Thoracic aorta (tissue), 2 donors: ENCODE data around the gene PALM2AKAP2. TPM values are rescaled to one million over a fixed set of nuclear protein-coding genes. Genes with fewer than 3 reads are reported as not detected.

ENCODE experiments used
- ATAC-seq: fragments of 150-250 bp; one replicate; pipeline ENCODE4 v1.8.0; 2017; ENCODE audit warnings: low read depth; ENCODE audit not compliant: insufficient number of reproducible peaks, low FRiP score
- DNase-seq: peaks from one replicate; pipeline ENCODE4 v3.0.0-alpha.2; 2020; ENCODE audit warnings: low spot score
- H3K27ac ChIP-seq, 2 donors: fragments of 200-600 bp; sonication (generic); 1 replicate in 1 of 2; 2 replicates in 1 of 2; pipeline ENCODE4 v1.5.1; 2016; ENCODE audit warnings: mild to moderate bottlenecking in 2 of 2, moderate library complexity in 2 of 2
- H3K27me3 ChIP-seq: fragments of 200-600 bp; sonication (generic); replicated peaks from 2 replicates; pipeline ENCODE4 v1.6.0; 2016; ENCODE audit warnings: mild to moderate bottlenecking; ENCODE audit not compliant: insufficient read depth
- H3K36me3 ChIP-seq: fragments of 200-600 bp; sonication (generic); one replicate; pipeline ENCODE4 v1.5.1; 2016
- H3K4me1 ChIP-seq, 2 donors: fragments of 200-600 bp; sonication (generic); 1 replicate in 1 of 2; 2 replicates in 1 of 2; pipeline versions ENCODE4 v1.5.1 to v1.6.0; 2016; ENCODE audit warnings: low read depth in 2 of 2, mild to moderate bottlenecking in 1 of 2; ENCODE audit not compliant: control insufficient read depth in 1 of 2
- H3K4me3 ChIP-seq: fragments of 200-600 bp; sonication (generic); 2 replicates; pipeline ENCODE4 v1.5.1; 2016; ENCODE audit warnings: mild to moderate bottlenecking
- H3K9me3 ChIP-seq: fragments of 200-600 bp; sonication (generic); 2 replicates; pipeline ENCODE4 v1.5.1; 2016
- CTCF ChIP-seq: fragments of 200-600 bp; sonication (generic); IDR thresholded peaks from one replicate; pipeline ENCODE4 v1.5.1; 2019; ENCODE audit warnings: antibody characterized with exemption
- total RNA-seq, 2 donors: library from RNA; depleted of rRNA; stranded (reverse); fragments of >200 nt; gene quantifications; one replicate each; pipeline versions ENCODE4 v1.1.0 to v1.2.3, GENCODE V29; 2016

The PALM2AKAP2 gene
- 10 to 100 TPM; 45.9 to 84.2 TPM for total RNA-seq

GRCh38 chr9:109779711-109780452, at the start of gene PALM2AKAP2:
Gene PALM2AKAP2 (plus strand): TSS chr9:109780198. CDS start chr9:109780489, 291 bp downstream.
- H3K4me3 ChIP-seq, result peak within 1 kb of the TSS; percentile 91
- peak within 1 kb of the TSS; percentile 93 to 96 for H3K27ac ChIP-seq
- no peak for DNase-seq
- TF ChIP-seq CTCF, result no peak
- peak; percentile 27 for ATAC-seq
- H3K36me3 ChIP-seq, result no peaks in the 10 kb centered on the region
- peaks cover 0 to 23% of the 10 kb centered on the region in 2 donors for H3K4me1 ChIP-seq
- no peaks in the 10 kb centered on the region for H3K27me3 ChIP-seq
- no peaks in the 10 kb centered on the region for H3K9me3 ChIP-seq

GRCh38 chr9:109730228-109730627, 49.8 kb upstream of the PALM2AKAP2 start:
- no peak overlapping the region for H3K27ac ChIP-seq
- no peak for DNase-seq

GRCh38 chr9:109733690-109734089, 46.3 kb upstream of the PALM2AKAP2 start:
- H3K27ac ChIP-seq, result no peak overlapping the region
- ATAC-seq (no peak), DNase-seq (no peak)
- H3K27me3 ChIP-seq, result no peaks in the 10 kb centered on the region
- no peak for TF ChIP-seq CTCF
- H3K4me3 ChIP-seq, result no peak overlapping the region
- peaks cover 0 to 34% of the 10 kb centered on the region in 2 donors for H3K4me1 ChIP-seq
- no peaks in the 10 kb centered on the region for H3K36me3 ChIP-seq
- H3K9me3 ChIP-seq, result no peaks in the 10 kb centered on the region

More at GRCh38 chr9:109730228-109730627, 49.8 kb upstream of the PALM2AKAP2 start:
- TF ChIP-seq CTCF, result no peak
- Histone ChIP-seq H3K27me3 (no peaks in the 10 kb centered on the region), H3K36me3 (no peaks in the 10 kb centered on the region), H3K9me3 (no peaks in the 10 kb centered on the region), H3K4me3 (no peak overlapping the region), H3K4me1 (peaks cover 0 to 24% of the 10 kb centered on the region in 2 donors)
- no peak for ATAC-seq

- H3K9me3 ChIP-seq, result no peaks in the 10 kb centered on the region
- H3K4me3 ChIP-seq, result no peak overlapping the region
- H3K27me3 ChIP-seq, result no peaks in the 10 kb centered on the region
- DNase-seq (no peak), ATAC-seq (no peak)
- no peak overlapping the region for H3K27ac ChIP-seq
- TF ChIP-seq CTCF, result no peak
- H3K4me1 ChIP-seq, result peaks cover 0 to 29% of the 10 kb centered on the region in 2 donors
- no peaks in the 10 kb centered on the region for H3K36me3 ChIP-seq
Measured at GRCh38 chr9:109734814-109735213, 45.2 kb upstream of the PALM2AKAP2 start.

- TF ChIP-seq CTCF, result no peak
- ATAC-seq, result no peak
- H3K27ac ChIP-seq, result no peak overlapping the region
- no peaks in the 10 kb centered on the region for H3K27me3 ChIP-seq
- no peaks in the 10 kb centered on the region for H3K36me3 ChIP-seq
- no peaks in the 10 kb centered on the region for H3K9me3 ChIP-seq
- H3K4me1 ChIP-seq, result peaks cover 0 to 29% of the 10 kb centered on the region in 2 donors
- no peak overlapping the region for H3K4me3 ChIP-seq
- DNase-seq, result no peak
Measured at GRCh38 chr9:109735801-109736200, 44.2 kb upstream of the PALM2AKAP2 start.
